MCF 10A (cell line): ENCODE data around the gene PRMT1. TPM values are rescaled to one million over a fixed set of nuclear protein-coding genes. Genes with fewer than 3 reads are reported as not detected.

Source experiments
- BruUV-seq: library from RNA; stranded (reverse); fragments of 400-500 nt; replicated peaks from 2 replicates; lab custom pipeline; 2021; lab: Mats Ljungman, UMichigan
- CTCF ChIA-PET: fragments of 300-600 bp; sonication (Branson Sonifier 250); formaldehyde crosslinking; extraction: SDS; loops from one replicate; lab custom pipeline; 2021; ENCODE audit warnings: antibody characterized with exemption, inconsistent platforms; lab: Yijun Ruan, JAX
- POLR2A ChIA-PET: fragments of 300-600, 350-650 bp; sonication (Branson Sonifier 250); formaldehyde crosslinking; extraction: SDS; loops from one replicate; lab custom pipeline; 2020; ENCODE audit warnings: antibody characterized with exemption, inconsistent platforms; lab: Yijun Ruan, JAX
- DNase-seq: peaks from one replicate; pipeline ENCODE4 v3.0.0-alpha.2; 2018; ENCODE audit not compliant: unreplicated experiment
- H3K27ac Mint-ChIP-seq: one replicate; pipeline ENCODE4 v1.8.0; 2022; ENCODE audit warnings: mild to moderate bottlenecking, low read depth, mixed read lengths; ENCODE audit not compliant: unreplicated experiment
- H3K27me3 Mint-ChIP-seq: one replicate; pipeline ENCODE4 v1.8.0; 2022; ENCODE audit warnings: mixed read lengths; ENCODE audit not compliant: insufficient read depth, unreplicated experiment
- H3K36me3 Mint-ChIP-seq: one replicate; pipeline ENCODE4 v1.8.0; 2022; ENCODE audit warnings: mild to moderate bottlenecking, moderate library complexity, mixed read lengths; ENCODE audit not compliant: insufficient read depth, unreplicated experiment
- H3K4me1 Mint-ChIP-seq: one replicate; pipeline ENCODE4 v1.8.0; 2022; ENCODE audit warnings: mixed read lengths; ENCODE audit not compliant: insufficient read depth, unreplicated experiment
- H3K4me3 Mint-ChIP-seq: one replicate; pipeline ENCODE4 v1.8.0; 2022; ENCODE audit warnings: mild to moderate bottlenecking, moderate library complexity, mixed read lengths; ENCODE audit not compliant: unreplicated experiment
- H3K9me3 Mint-ChIP-seq: one replicate; pipeline ENCODE4 v1.8.0; 2022; ENCODE audit warnings: mixed read lengths; ENCODE audit not compliant: unreplicated experiment
- intact Hi-C: fragments of 100-400 bp; cut with micrococcal nuclease; formaldehyde crosslinking; loops from 2 replicates; pipeline ENCODE4 v1.14.1; 2022
- total RNA-seq: library from RNA; stranded (reverse); gene quantifications from 2 replicates; pipeline ENCODE4 v1.2.3, GENCODE V29; 2022
- TF ChIP-seq, protein P1 (sequence below): fragments of 200-600 bp; IDR thresholded peaks from one replicate; pipeline ENCODE4 v1.8.0; 2022; ENCODE audit warnings: antibody characterized with exemption, mild to moderate bottlenecking; ENCODE audit not compliant: unreplicated experiment

The PRMT1 gene
- total RNA-seq, 1 experiment from 2014 or later: 304 TPM

DNA sequence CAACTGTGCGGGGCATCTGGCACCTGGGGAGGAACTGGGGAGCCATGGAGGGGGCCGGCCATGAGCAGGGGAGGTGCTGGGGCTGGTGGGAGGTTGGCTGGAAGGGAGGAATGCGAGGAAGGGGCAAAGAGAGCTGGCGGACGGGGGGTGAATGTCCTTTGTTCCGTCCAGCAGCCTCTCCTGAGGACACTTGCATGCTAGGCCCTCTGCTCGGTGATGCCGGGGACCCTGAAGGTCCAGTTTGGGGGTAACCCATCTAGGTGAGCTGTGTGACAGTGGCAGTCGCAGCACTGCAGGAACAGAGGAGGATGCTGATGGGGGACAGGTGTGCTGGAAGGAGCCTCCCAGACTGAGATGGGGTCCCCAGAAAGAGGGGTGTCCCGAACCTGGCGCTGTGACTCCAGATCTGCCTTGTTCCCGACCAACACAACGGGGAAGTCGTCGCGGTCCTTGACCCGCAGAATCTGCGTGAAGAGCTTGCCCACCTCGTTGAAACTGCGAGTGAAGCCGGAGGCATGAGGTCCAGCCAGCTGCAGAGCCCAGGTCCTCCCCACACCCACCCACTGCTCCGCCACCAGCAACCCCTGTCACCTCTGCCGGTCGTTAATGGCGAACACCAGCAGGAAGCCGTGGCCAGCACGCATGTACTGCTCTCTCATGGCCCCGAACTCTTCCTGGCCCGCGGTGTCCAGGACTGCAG, 40.7 kb upstream of the PRMT1 start:
- Mint-ChIP-seq H3K4me3 (no peak overlapping the region), H3K4me1 (peaks cover 24% of the 10 kb centered on the region), H3K27ac (peak overlapping the region; percentile 7), H3K9me3 (no peaks in the 10 kb centered on the region), H3K27me3 (no peaks in the 10 kb centered on the region), H3K36me3 (peaks cover 38% of the 10 kb centered on the region)
- BruUV-seq: no TSS peak
- POLR2A ChIA-PET: interaction anchor here (0.6 to 2.9 kb wide), 5 partner anchors 19 to 347 kb away, joined by 3 to 10 read pairs (median 3); no protein-coding TSS in a partner anchor
- intact Hi-C loops: no loop called here
- TF ChIP-seq, protein P1, sequence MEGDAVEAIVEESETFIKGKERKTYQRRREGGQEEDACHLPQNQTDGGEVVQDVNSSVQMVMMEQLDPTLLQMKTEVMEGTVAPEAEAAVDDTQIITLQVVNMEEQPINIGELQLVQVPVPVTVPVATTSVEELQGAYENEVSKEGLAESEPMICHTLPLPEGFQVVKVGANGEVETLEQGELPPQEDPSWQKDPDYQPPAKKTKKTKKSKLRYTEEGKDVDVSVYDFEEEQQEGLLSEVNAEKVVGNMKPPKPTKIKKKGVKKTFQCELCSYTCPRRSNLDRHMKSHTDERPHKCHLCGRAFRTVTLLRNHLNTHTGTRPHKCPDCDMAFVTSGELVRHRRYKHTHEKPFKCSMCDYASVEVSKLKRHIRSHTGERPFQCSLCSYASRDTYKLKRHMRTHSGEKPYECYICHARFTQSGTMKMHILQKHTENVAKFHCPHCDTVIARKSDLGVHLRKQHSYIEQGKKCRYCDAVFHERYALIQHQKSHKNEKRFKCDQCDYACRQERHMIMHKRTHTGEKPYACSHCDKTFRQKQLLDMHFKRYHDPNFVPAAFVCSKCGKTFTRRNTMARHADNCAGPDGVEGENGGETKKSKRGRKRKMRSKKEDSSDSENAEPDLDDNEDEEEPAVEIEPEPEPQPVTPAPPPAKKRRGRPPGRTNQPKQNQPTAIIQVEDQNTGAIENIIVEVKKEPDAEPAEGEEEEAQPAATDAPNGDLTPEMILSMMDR: no peak
- CTCF ChIA-PET: interaction anchor here (0.6 to 0.9 kb wide), 5 partner anchors 20 to 269 kb away, joined by 3 read pairs; no protein-coding TSS in a partner anchor
- DNase-seq: no peak

- CTCF ChIA-PET: interaction anchor here (0.6 to 0.7 kb wide), 3 partner anchors 18 to 308 kb away, joined by 3 to 4 read pairs (median 3); no protein-coding TSS in a partner anchor
- H3K27ac Mint-ChIP-seq: peak overlapping the region; percentile 95
- H3K4me1 Mint-ChIP-seq: peaks cover 30% of the 10 kb centered on the region
- TF ChIP-seq, protein P1: no peak
- H3K36me3 Mint-ChIP-seq: peaks cover 32% of the 10 kb centered on the region
- intact Hi-C loops: no loop called here
- H3K27me3 Mint-ChIP-seq: no peaks in the 10 kb centered on the region
- H3K4me3 Mint-ChIP-seq: peak overlapping the region; percentile 84
- POLR2A ChIA-PET: interaction anchor here (0.6 to 7.5 kb wide), 12 partner anchors 20 to 796 kb away, joined by 3 to 136 read pairs (median 4); partner anchors contain the start of genes AKT1S1, BCL2L12, IRF3 and NOSIP
- no TSS peak for BruUV-seq
- H3K9me3 Mint-ChIP-seq: no peaks in the 10 kb centered on the region
- DNase-seq: peak; percentile 93
Observed at GRCh38 chr19:49637821-49638738, 39.0 kb upstream of the PRMT1 start.

DNA sequence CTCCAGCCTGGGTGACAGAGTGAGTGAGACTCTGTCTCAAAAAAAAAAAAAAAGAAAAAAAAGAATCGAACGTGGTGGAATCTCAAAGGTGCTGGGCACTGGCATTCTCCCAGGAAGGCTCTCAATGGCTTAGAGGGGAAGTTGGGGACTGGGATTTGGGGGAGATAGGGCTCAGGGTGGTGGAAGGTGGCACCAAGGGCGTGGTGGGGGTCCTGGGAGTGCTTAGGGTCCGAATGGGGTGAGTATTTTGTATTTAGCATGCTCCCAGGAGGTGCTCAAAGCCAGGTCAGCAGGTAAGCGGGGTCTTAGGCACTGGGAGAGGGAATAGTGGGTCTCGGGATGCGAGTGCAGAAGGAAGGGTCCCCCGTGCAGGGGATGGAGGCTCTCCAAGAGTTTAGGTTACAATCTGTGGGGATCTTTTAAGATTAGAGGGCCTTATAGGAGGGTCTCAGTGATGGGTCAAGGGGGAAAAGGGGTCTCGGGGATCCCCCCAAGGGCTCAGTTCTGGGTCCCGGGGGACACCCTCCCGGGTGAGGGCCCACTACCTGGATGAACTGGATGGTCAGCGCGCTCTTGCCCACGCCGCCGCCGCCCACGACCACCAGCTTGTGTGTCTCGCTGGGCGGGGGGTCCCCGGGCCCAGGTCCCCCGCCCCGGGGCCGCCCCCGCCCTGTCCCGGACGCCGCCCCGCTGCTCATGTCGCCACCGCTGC, 37.5 kb upstream of the PRMT1 start:
- H3K27me3 Mint-ChIP-seq: no peaks in the 10 kb centered on the region
- peaks cover 41% of the 10 kb centered on the region for H3K4me1 Mint-ChIP-seq
- H3K27ac Mint-ChIP-seq: peak overlapping the region; percentile 95
- TF ChIP-seq, protein P1: no peak
- ChIA-PET POLR2A (interaction anchor here (0.6 to 7.5 kb wide), 20 partner anchors 8 to 936 kb away, joined by 3 to 167 read pairs (median 8); partner anchors contain the start of genes AKT1S1, ALDH16A1, AP2A1 and ATF5), CTCF (interaction anchor here (0.6 to 1.2 kb wide), 6 partner anchors 32 to 70 kb away, joined by 3 to 4 read pairs (median 3); no protein-coding TSS in a partner anchor)
- no peaks in the 10 kb centered on the region for H3K9me3 Mint-ChIP-seq
- BruUV-seq: no TSS peak
- peaks cover 31% of the 10 kb centered on the region for H3K36me3 Mint-ChIP-seq
- intact Hi-C loops: loop anchor here (1.0 to 2.0 kb wide), 4 partner anchors 37 to 143 kb away; partner anchors contain the start of genes NOSIP, PRRG2 and RPS11
- H3K4me3 Mint-ChIP-seq: peak overlapping the region; percentile 84
- DNase-seq: no peak
